WI38 (cell line): ENCODE measurements around the gene OTOL1.
"Not testable (repeated sequence)": the region's sequence is repeated elsewhere in the genome, so short reads cannot be mapped to it uniquely, and the experiment has no call there.

ENCODE experiments used
- H3K4me3 ChIP-seq: 2 replicates; pipeline ENCODE4 v1.5.1; 2011; ENCODE audit warnings: low read depth, mild to moderate bottlenecking, control low read depth, low read length
- TF ChIP-seq, protein P1 (sequence below): IDR thresholded peaks from 2 replicates; pipeline ENCODE4 v1.5.1; 2012; ENCODE audit warnings: low read depth, mild to moderate bottlenecking, control low read depth, low read length

The OTOL1 gene

DNA sequence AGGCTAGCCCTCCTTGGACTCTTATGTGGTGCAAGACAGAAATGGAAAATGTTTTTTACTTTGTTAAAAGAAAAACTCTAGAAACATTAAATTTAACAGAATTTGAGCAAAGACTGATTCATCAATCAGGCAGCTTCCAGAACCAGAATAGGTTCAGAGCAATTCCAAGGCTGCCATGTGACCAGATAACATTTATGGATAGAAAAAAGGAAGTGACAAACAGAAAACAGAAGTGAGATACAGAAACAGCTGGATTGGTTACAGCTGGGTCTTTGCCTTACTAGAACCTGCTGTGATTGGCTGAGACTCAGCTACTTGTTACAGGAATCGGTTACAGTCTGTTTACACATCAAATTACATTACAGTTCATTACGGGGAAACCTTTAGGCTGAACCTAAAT, 22.5 kb upstream of the OTOL1 start:
- no peak overlapping the region for H3K4me3 ChIP-seq
- TF ChIP-seq, protein P1, sequence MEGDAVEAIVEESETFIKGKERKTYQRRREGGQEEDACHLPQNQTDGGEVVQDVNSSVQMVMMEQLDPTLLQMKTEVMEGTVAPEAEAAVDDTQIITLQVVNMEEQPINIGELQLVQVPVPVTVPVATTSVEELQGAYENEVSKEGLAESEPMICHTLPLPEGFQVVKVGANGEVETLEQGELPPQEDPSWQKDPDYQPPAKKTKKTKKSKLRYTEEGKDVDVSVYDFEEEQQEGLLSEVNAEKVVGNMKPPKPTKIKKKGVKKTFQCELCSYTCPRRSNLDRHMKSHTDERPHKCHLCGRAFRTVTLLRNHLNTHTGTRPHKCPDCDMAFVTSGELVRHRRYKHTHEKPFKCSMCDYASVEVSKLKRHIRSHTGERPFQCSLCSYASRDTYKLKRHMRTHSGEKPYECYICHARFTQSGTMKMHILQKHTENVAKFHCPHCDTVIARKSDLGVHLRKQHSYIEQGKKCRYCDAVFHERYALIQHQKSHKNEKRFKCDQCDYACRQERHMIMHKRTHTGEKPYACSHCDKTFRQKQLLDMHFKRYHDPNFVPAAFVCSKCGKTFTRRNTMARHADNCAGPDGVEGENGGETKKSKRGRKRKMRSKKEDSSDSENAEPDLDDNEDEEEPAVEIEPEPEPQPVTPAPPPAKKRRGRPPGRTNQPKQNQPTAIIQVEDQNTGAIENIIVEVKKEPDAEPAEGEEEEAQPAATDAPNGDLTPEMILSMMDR: no peak

DNA sequence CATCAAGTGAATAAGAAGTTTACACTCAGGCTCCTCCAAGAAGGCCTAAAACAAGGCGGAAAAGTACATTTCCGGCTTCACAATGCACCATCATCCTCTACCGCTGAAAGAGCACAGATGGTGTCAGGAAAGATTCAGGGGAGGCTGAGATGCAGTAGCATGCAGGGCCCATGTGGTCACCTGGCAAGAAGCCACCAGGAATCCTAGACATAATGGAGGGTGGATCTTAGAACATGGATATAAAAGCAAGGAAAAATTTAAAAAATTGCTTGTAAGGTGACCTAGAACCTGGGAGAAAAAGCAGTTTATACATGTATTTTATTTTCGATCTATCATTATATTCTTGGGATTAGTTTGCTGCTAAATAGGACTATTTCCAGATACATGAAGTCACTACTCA, 21.9 kb upstream of the OTOL1 start:
- H3K4me3 ChIP-seq: no peak overlapping the region
- TF ChIP-seq, protein P1: no peak

- TF ChIP-seq, protein P1: no peak
- H3K4me3 ChIP-seq: no peak overlapping the region
Measured at GRCh38 chr3:161475206-161475605, 21.4 kb upstream of the OTOL1 start.

- TF ChIP-seq, protein P1: no peak
- H3K4me3 ChIP-seq: no peak overlapping the region
Measured at GRCh38 chr3:161475905-161476304, 20.7 kb upstream of the OTOL1 start.

GRCh38 chr3:161484226-161484625, 12.4 kb upstream of the OTOL1 start:
- no peak overlapping the region for H3K4me3 ChIP-seq
- TF ChIP-seq, protein P1: no peak

DNA sequence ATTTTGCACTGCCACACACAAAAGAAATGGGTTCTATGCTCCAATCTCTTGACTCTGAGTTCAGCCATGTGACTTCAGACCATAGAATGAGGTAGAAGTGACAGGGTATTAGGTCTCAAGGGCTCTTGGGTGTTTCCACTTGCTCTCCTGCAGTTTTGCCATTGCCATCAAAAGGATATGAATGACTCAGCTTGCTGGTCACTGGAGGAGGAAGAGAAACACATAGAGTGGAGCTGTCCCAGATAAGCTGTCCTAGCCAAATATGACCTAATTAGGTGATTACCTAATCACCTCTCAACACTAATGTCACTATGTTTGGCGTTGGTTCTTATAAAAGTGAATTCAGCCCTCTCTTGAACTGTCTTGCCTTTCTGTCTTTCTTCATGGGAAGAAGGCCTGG, 8.3 kb upstream of the OTOL1 start:
- H3K4me3 ChIP-seq: not testable (repeated sequence)

DNA sequence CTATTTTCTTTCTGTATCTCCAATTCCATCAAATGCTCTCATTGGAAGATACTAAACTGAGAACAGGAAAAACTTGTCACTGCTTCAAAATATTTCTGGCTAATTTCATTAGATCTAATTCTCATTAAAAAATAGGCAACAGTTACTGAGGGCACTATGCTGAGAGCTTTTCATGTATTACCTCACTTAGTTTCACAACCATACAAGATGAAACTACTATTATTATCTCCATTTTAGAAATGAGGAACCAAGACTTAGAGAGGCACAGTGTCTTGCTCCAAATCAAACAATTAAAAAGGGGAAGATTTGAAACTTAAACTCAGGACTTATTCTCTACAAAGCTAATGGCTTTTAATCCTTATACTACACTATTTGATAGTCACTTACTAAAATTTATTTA, 7.2 kb upstream of the OTOL1 start:
- no peak overlapping the region for H3K4me3 ChIP-seq

GRCh38 chr3:161490845-161491244, 5.8 kb upstream of the OTOL1 start:
- H3K4me3 ChIP-seq: not testable (repeated sequence)

More for the DNA sequence above, 7.2 kb upstream of the OTOL1 start:
- TF ChIP-seq, protein P1: no peak
